Thyroid gland (tissue), 4 donors: ENCODE measurements around the gene AKNAD1.

Source experiments
- POLR2A ChIP-seq, 2 donors: fragments of 450-650 bp; IDR thresholded peaks; one replicate each; pipeline ENCODE4 v1.6.1; 2017; ENCODE audit warnings: antibody characterized with exemption in 2 of 2, mild to moderate bottlenecking in 2 of 2, moderate library complexity in 1 of 2
- TF ChIP-seq, protein P1 (sequence below), 6 experiments: fragments of 200-600 bp in 3 of 6; fragments of 450-650 bp in 3 of 6; sonication (generic) in 3 of 6; IDR thresholded peaks; one replicate each; pipeline ENCODE4 v1.5.1; 2016 to 2019; ENCODE audit warnings: antibody characterized with exemption in 6 of 6, mild to moderate bottlenecking in 2 of 6, inconsistent platforms in 1 of 6, moderate library complexity in 1 of 6

- TF ChIP-seq, protein P1, sequence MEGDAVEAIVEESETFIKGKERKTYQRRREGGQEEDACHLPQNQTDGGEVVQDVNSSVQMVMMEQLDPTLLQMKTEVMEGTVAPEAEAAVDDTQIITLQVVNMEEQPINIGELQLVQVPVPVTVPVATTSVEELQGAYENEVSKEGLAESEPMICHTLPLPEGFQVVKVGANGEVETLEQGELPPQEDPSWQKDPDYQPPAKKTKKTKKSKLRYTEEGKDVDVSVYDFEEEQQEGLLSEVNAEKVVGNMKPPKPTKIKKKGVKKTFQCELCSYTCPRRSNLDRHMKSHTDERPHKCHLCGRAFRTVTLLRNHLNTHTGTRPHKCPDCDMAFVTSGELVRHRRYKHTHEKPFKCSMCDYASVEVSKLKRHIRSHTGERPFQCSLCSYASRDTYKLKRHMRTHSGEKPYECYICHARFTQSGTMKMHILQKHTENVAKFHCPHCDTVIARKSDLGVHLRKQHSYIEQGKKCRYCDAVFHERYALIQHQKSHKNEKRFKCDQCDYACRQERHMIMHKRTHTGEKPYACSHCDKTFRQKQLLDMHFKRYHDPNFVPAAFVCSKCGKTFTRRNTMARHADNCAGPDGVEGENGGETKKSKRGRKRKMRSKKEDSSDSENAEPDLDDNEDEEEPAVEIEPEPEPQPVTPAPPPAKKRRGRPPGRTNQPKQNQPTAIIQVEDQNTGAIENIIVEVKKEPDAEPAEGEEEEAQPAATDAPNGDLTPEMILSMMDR (IDR thresholded peaks at IDR 0.05): no peak
- TF ChIP-seq POLR2A (IDR thresholded peaks at IDR 0.05): no peak
Measured at GRCh38 chr1:108880850-108881249, 24.0 kb upstream of the AKNAD1 start.
